Measurements from ENCODE around the gene CPA1. TPM values are rescaled to one million over a fixed set of nuclear protein-coding genes. Genes with fewer than 3 reads are reported as not detected.

CPA1 gene
- total and polyA plus RNA-seq, 2 of the 4 experiments (the other 2 are of a cell fraction) = not detected

DNA sequence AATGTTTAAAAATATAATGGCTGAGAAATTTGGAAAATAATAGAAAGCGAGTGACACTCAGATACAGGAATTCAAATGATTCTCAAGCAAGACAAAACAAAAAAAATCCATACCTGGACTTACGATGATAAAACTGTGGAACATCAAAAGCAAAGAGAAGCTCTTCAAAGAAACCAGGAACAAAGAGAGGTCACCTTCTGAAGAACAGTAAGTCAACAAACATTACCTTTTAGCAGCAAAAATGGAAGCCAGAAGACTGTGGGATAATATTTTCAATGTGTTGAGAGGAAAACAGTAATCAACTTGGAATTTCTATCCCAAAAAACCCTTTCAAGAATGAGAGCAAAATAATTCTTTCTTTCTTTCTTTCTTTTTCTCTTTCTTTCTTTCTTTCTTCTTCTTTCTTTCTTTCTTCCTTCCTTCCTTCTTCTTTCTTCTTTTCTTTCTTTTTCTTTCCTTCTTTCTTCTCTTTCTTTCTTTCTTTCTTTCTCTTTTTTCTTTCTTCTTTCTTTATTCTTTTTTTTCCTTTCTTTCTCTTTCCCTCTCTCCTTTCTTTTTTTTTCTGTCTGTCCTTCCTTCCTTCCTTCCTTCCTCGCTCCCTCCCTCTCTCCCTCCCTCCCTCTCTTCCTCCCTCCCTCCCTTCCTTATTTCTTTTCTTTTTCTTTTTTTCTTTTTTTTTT lies 37.5 kb upstream of the CPA1 start:
- ATAC-seq (ENCODE audit: low read depth) (no peak), DNase-seq (no peak)
- Histone ChIP-seq H2BK5ac (ENCODE audit: low read depth, low read length, poor library complexity, severe bottlenecking) (no peak overlapping the region), H3K18ac (ENCODE audit: low read depth, low read length) (no peak overlapping the region), H4K20me1 (ENCODE audit: insufficient read depth, low read length) (no peaks in the 10 kb centered on the region), H3K9ac (ENCODE audit: low read depth, low read length) (no peak overlapping the region), H4K5ac (ENCODE audit: low read depth, low read length) (no peak overlapping the region), H3K36me3 (ENCODE audit: control insufficient read depth, insufficient read depth, low read length) (no peaks in the 10 kb centered on the region), H3K4ac (ENCODE audit: low read depth, low read length) (no peak overlapping the region), H2AK5ac (ENCODE audit: low read depth, low read length) (no peak overlapping the region), H3K14ac (replicated peaks; ENCODE audit: low read depth, low read length) (no peak overlapping the region), H4K8ac (ENCODE audit: low read depth in 2 of 2, low read length in 2 of 2) (no peak overlapping the region), H2BK20ac (ENCODE audit: low read depth, low read length) (no peak overlapping the region), H3K27ac (ENCODE audit: insufficient read depth, low read length) (no peak overlapping the region), H2AFZ (replicated peaks; ENCODE audit: low read length, poor library complexity) (no peak overlapping the region), H3K4me3 (ENCODE audit: insufficient read depth, low read depth, low read length) (no peak overlapping the region), H3K9me3 (ENCODE audit: control insufficient read depth, insufficient read depth, low read length) (no peaks in the 10 kb centered on the region), H2BK120ac (ENCODE audit: low read depth, low read length) (no peak overlapping the region), H3K4me1 (ENCODE audit: control insufficient read depth, insufficient read depth, low read length) (no peaks in the 10 kb centered on the region), H2BK15ac (ENCODE audit: low read depth, low read length) (no peak overlapping the region), H3K79me1 (ENCODE audit: low read depth in 1 of 2, low read length in 2 of 2) (no peaks in the 10 kb centered on the region), H3K4me2 (ENCODE audit: low read depth, low read length) (no peak overlapping the region), H3K27me3 (ENCODE audit: control insufficient read depth, insufficient read depth, low read length) (no peaks in the 10 kb centered on the region), H2AK9ac (replicated peaks; ENCODE audit: low read depth, low read length, poor library complexity) (no peak overlapping the region), H3K56ac (ENCODE audit: extremely low read depth, insufficient read depth, low read length) (no peak overlapping the region), H4K91ac (ENCODE audit: insufficient read depth, low read depth, low read length) (no peak overlapping the region), H3K23ac (ENCODE audit: low read depth, low read length) (no peak overlapping the region), H3K9me1 (ENCODE audit: insufficient read depth, low read length) (no peaks in the 10 kb centered on the region)
- in situ Hi-C loops (cut with MboI; ENCODE audit: low sequenced_read_pairs) (no loop called here), intact Hi-C loops (cut with micrococcal nuclease) (no loop called here), dilution Hi-C loops (cut with HindIII; ENCODE audit: low sequenced_read_pairs, unreplicated experiment) (no loop called here)
- TF ChIP-seq CEBPB (IDR thresholded peaks at IDR 0.05; ENCODE audit: low read depth, low read length) (no peak), MXI1 (IDR thresholded peaks at IDR 0.05; ENCODE audit: borderline replicate concordance, low read depth, low read length) (no peak), FOS (IDR thresholded peaks at IDR 0.05; ENCODE audit: low read depth, low read length) (no peak), RFX5 (IDR thresholded peaks at IDR 0.05; ENCODE audit: low read depth, low read length) (no peak), MAFK (IDR thresholded peaks at IDR 0.05; ENCODE audit: low read depth, low read length) (no peak), RAD21 (IDR thresholded peaks at IDR 0.05; ENCODE audit: low read length) (no peak), MAZ (IDR thresholded peaks at IDR 0.05; ENCODE audit: borderline replicate concordance, low read depth, low read length) (no peak), SMC3 (IDR thresholded peaks at IDR 0.05; ENCODE audit: low read depth, low read length) (no peak), BHLHE40 (IDR thresholded peaks at IDR 0.05; ENCODE audit: low read depth, low read length) (no peak), CTCF (conservative IDR thresholded peaks at IDR 0.05; ENCODE audit: low read depth, low read length) (no peak)
- WGBS, 2 experiments (ENCODE audit: extremely low coverage in 2 of 2, insufficient read length in 1 of 2) = 60% methylated on average over 1 of the region's 3 CpGs; no CpG with 5 or more reads in 1 of the 2 experiments
- ChIA-PET CTCF (no interaction called here), POLR2A (ENCODE audit: unreplicated experiment) (interaction anchor here (0.6 kb wide), 1 partner anchor 180 kb away, joined by 6 read pairs; no protein-coding TSS in a partner anchor)
- BruUV-seq (replicated peaks) = no TSS peak

Measured in IMR-90 (cell line).